PC-3 (cell line): ENCODE results near the gene MYH6. TPM values are rescaled to one million over a fixed set of nuclear protein-coding genes. Genes with fewer than 3 reads are reported as not detected.

Experiments used
- ATAC-seq: fragments of 200-7000 bp; cut with Tn5 transposase; 2 replicates; pipeline ENCODE4 v1.9.1; 2020; ENCODE audit warnings: mild to moderate bottlenecking, moderate library complexity
- BruUV-seq: library from RNA; stranded (reverse); fragments of 400-500 nt; replicated peaks from 2 replicates; lab custom pipeline; 2021; lab: Mats Ljungman, UMichigan
- CTCF ChIA-PET: fragments of 300-600 bp; sonication (Branson Sonifier 250); formaldehyde crosslinking; loops from one replicate; lab custom pipeline; 2022; ENCODE audit warnings: antibody characterized with exemption; lab: Charles Lee
- POLR2A ChIA-PET: fragments of 300-600 bp; sonication (Branson Sonifier 250); formaldehyde crosslinking; loops from one replicate; lab custom pipeline; 2022; ENCODE audit warnings: antibody characterized with exemption; ENCODE audit not compliant: unreplicated experiment; lab: Charles Lee
- DNase-seq: peaks from one replicate; pipeline ENCODE4 v3.0.0-alpha.2; 2015
- H2AFZ ChIP-seq: fragments of 300-600 bp; sonication (generic); 2 replicates; pipeline ENCODE4 v1.6.0; 2016; ENCODE audit warnings: antibody characterized with exemption, low read length
- H3F3A ChIP-seq: fragments of 300-600 bp; sonication (generic); one replicate; pipeline ENCODE4 v1.6.0; 2017; ENCODE audit warnings: antibody characterized with exemption, low read length, control low read depth, mild to moderate bottlenecking; ENCODE audit not compliant: unreplicated experiment
- H3K27ac ChIP-seq: fragments of 300-600 bp; sonication (generic); 2 replicates; pipeline ENCODE4 v1.5.1; 2016; ENCODE audit warnings: mild to moderate bottlenecking, low read length
- H3K27me3 ChIP-seq: fragments of 300-600 bp; sonication (generic); 2 replicates; pipeline ENCODE4 v1.6.1; 2016; ENCODE audit warnings: low read length, mixed read lengths
- H3K36me3 ChIP-seq: fragments of 300-600 bp; sonication (generic); 2 replicates; pipeline ENCODE4 v1.6.1; 2016; ENCODE audit warnings: low read depth, mixed run types, low read length, mixed read lengths
- H3K4me1 ChIP-seq: fragments of 300-600 bp; sonication (generic); 2 replicates; pipeline ENCODE4 v1.5.1; 2016; ENCODE audit warnings: low read length; ENCODE audit not compliant: insufficient read depth
- H3K4me2 ChIP-seq: fragments of 300-600 bp; sonication (generic); 2 replicates; pipeline ENCODE4 v1.6.0; 2016; ENCODE audit warnings: low read length
- H3K4me3 ChIP-seq: fragments of 300-600 bp; sonication (generic); 2 replicates; pipeline ENCODE4 v1.5.1; 2016; ENCODE audit warnings: mild to moderate bottlenecking, low read length, mixed read lengths
- H3K79me2 ChIP-seq: fragments of 300-600 bp; sonication (generic); 2 replicates; pipeline ENCODE4 v1.6.1; 2017; ENCODE audit warnings: low read length, mixed read lengths
- H3K9ac ChIP-seq: fragments of 300-600 bp; sonication (generic); 2 replicates; pipeline ENCODE4 v1.6.0; 2016; ENCODE audit warnings: mild to moderate bottlenecking, low read length
- H3K9me2 ChIP-seq: fragments of 300-600 bp; sonication (generic); replicated peaks from 2 replicates; pipeline ENCODE4 v1.6.1; 2016; ENCODE audit warnings: mixed run types, low read length, mixed read lengths
- H3K9me3 ChIP-seq: fragments of 300-600 bp; sonication (generic); 2 replicates; pipeline ENCODE4 v1.6.1; 2016; ENCODE audit warnings: low read length, mixed read lengths
- H4K20me1 ChIP-seq: fragments of 300-600 bp; sonication (generic); 2 replicates; pipeline ENCODE4 v1.6.1; 2016; ENCODE audit warnings: low read length, mixed read lengths
- EZH2 ChIP-seq: fragments of 300-600 bp; sonication (generic); IDR thresholded peaks from one replicate; pipeline ENCODE4 v1.6.1; 2017; ENCODE audit warnings: antibody characterized with exemption, mild to moderate bottlenecking, low read length; ENCODE audit not compliant: unreplicated experiment
- EZH2phosphoT487 ChIP-seq: fragments of 300-600 bp; sonication (generic); IDR thresholded peaks from 2 replicates; pipeline ENCODE4 v1.6.1; 2018; ENCODE audit warnings: mild to moderate bottlenecking, antibody characterized with exemption, low read length, borderline replicate concordance
- intact Hi-C: fragments of 100-400 bp; cut with micrococcal nuclease; formaldehyde crosslinking; loops from 2 replicates; pipeline ENCODE4 v1.9.0; 2023
- total RNA-seq: library from RNA; depleted of rRNA; stranded (reverse); fragments of >200 nt; gene quantifications from 2 replicates; pipeline ENCODE4 v1.2.3, GENCODE V29; 2014
- TF ChIP-seq, protein P1 (sequence below): fragments of 300-600 bp; sonication (generic); conservative IDR thresholded peaks from 2 replicates; pipeline ENCODE4 v1.5.1; 2017; ENCODE audit warnings: antibody characterized with exemption, low read depth, mild to moderate bottlenecking, low read length

The MYH6 gene
- total RNA-seq, 1 experiment from 2014 or later = not detected

GRCh38 chr14:23405096-23405495 lies 3.0 kb downstream of the MYH6 start:
- BruUV-seq = no TSS peak

GRCh38 chr14:23404331-23404900 lies 3.7 kb downstream of the MYH6 start:
- no peak for ATAC-seq
- DNase-seq = no peak
- peaks cover 64% of the 10 kb centered on the region for H3K27me3 ChIP-seq
- intact Hi-C loops = no loop called here
- no peaks in the 10 kb centered on the region for H3F3A ChIP-seq
- no peaks in the 10 kb centered on the region for H3K4me1 ChIP-seq
- H3K79me2 ChIP-seq = no peaks in the 10 kb centered on the region
- no peaks in the 10 kb centered on the region for H3K9me3 ChIP-seq
- ChIA-PET CTCF (no interaction called here), POLR2A (no interaction called here)
- H2AFZ ChIP-seq = no peak overlapping the region
- H3K9me2 ChIP-seq = no peaks in the 10 kb centered on the region
- H3K9ac ChIP-seq = no peak overlapping the region
- TF ChIP-seq, protein P1, sequence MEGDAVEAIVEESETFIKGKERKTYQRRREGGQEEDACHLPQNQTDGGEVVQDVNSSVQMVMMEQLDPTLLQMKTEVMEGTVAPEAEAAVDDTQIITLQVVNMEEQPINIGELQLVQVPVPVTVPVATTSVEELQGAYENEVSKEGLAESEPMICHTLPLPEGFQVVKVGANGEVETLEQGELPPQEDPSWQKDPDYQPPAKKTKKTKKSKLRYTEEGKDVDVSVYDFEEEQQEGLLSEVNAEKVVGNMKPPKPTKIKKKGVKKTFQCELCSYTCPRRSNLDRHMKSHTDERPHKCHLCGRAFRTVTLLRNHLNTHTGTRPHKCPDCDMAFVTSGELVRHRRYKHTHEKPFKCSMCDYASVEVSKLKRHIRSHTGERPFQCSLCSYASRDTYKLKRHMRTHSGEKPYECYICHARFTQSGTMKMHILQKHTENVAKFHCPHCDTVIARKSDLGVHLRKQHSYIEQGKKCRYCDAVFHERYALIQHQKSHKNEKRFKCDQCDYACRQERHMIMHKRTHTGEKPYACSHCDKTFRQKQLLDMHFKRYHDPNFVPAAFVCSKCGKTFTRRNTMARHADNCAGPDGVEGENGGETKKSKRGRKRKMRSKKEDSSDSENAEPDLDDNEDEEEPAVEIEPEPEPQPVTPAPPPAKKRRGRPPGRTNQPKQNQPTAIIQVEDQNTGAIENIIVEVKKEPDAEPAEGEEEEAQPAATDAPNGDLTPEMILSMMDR = no peak
- TF ChIP-seq EZH2phosphoT487 = no peak
- no peak for TF ChIP-seq EZH2
- no peak overlapping the region for H3K27ac ChIP-seq
- H3K36me3 ChIP-seq = no peaks in the 10 kb centered on the region
- H3K4me2 ChIP-seq = no peak overlapping the region
- H4K20me1 ChIP-seq = no peaks in the 10 kb centered on the region
- H3K4me3 ChIP-seq = no peak overlapping the region
- no TSS peak for BruUV-seq

More at GRCh38 chr14:23405096-23405495, 3.0 kb downstream of the MYH6 start:
- Histone ChIP-seq H3K79me2 (no peaks in the 10 kb centered on the region), H3F3A (no peaks in the 10 kb centered on the region), H3K36me3 (no peaks in the 10 kb centered on the region), H3K27me3 (peaks cover 71% of the 10 kb centered on the region), H3K4me1 (no peaks in the 10 kb centered on the region), H3K4me3 (no peak overlapping the region), H3K4me2 (no peak overlapping the region), H3K9ac (no peak overlapping the region), H3K9me3 (no peaks in the 10 kb centered on the region), H3K9me2 (no peaks in the 10 kb centered on the region), H3K27ac (no peak overlapping the region), H4K20me1 (no peaks in the 10 kb centered on the region), H2AFZ (no peak overlapping the region)
- ChIA-PET POLR2A (no interaction called here), CTCF (no interaction called here)
- no peak for ATAC-seq
- TF ChIP-seq, protein P1 = no peak
- TF ChIP-seq EZH2 (no peak), EZH2phosphoT487 (no peak)
- intact Hi-C loops = no loop called here
- no peak for DNase-seq

- no peak for TF ChIP-seq EZH2phosphoT487
- TF ChIP-seq EZH2 = no peak
- TF ChIP-seq, protein P1 = no peak
- DNase-seq (no peak), ATAC-seq (no peak)
- CTCF ChIA-PET = no interaction called here
- H3K27ac ChIP-seq = no peak overlapping the region
- no peak overlapping the region for H2AFZ ChIP-seq
- H3K9me2 ChIP-seq = no peaks in the 10 kb centered on the region
- no peaks in the 10 kb centered on the region for H3K9me3 ChIP-seq
- no peaks in the 10 kb centered on the region for H4K20me1 ChIP-seq
- H3F3A ChIP-seq = no peaks in the 10 kb centered on the region
- no peak overlapping the region for H3K4me3 ChIP-seq
- peaks cover 59% of the 10 kb centered on the region for H3K27me3 ChIP-seq
- H3K4me2 ChIP-seq = no peak overlapping the region
- H3K36me3 ChIP-seq = no peaks in the 10 kb centered on the region
- H3K79me2 ChIP-seq = no peaks in the 10 kb centered on the region
- no TSS peak for BruUV-seq
- no peak overlapping the region for H3K9ac ChIP-seq
- H3K4me1 ChIP-seq = no peaks in the 10 kb centered on the region
- POLR2A ChIA-PET = no interaction called here
- intact Hi-C loops = no loop called here
Measured at GRCh38 chr14:23403908-23404307, 4.2 kb downstream of the MYH6 start.
